GM06990 (cell line): ENCODE data around the gene IL18BP.

ENCODE experiments used
- DNase-seq: peaks from one replicate; pipeline ENCODE4 v3.0.0-alpha.2; 2011; ENCODE audit not compliant: insufficient read length; ENCODE audit errors: extremely low read depth
- H3K27me3 ChIP-seq: replicated peaks from 2 replicates; pipeline ENCODE4 v1.6.0; 2011; ENCODE audit warnings: low read length; ENCODE audit not compliant: control insufficient read depth, insufficient read depth
- H3K36me3 ChIP-seq: 2 replicates; pipeline ENCODE4 v1.5.1; 2011; ENCODE audit warnings: low read length; ENCODE audit not compliant: control insufficient read depth, insufficient read depth
- H3K4me3 ChIP-seq: replicated peaks from 2 replicates; pipeline ENCODE4 v1.5.1; 2011; ENCODE audit warnings: low read depth, mild to moderate bottlenecking, control low read depth, low read length
- TF ChIP-seq, protein P1 (sequence below): IDR thresholded peaks from 2 replicates; pipeline ENCODE4 v1.5.1; 2011; ENCODE audit warnings: low read length, control low read depth, mild to moderate bottlenecking, inconsistent platforms; ENCODE audit not compliant: insufficient read depth, poor library complexity, severe bottlenecking

Gene IL18BP

DNA sequence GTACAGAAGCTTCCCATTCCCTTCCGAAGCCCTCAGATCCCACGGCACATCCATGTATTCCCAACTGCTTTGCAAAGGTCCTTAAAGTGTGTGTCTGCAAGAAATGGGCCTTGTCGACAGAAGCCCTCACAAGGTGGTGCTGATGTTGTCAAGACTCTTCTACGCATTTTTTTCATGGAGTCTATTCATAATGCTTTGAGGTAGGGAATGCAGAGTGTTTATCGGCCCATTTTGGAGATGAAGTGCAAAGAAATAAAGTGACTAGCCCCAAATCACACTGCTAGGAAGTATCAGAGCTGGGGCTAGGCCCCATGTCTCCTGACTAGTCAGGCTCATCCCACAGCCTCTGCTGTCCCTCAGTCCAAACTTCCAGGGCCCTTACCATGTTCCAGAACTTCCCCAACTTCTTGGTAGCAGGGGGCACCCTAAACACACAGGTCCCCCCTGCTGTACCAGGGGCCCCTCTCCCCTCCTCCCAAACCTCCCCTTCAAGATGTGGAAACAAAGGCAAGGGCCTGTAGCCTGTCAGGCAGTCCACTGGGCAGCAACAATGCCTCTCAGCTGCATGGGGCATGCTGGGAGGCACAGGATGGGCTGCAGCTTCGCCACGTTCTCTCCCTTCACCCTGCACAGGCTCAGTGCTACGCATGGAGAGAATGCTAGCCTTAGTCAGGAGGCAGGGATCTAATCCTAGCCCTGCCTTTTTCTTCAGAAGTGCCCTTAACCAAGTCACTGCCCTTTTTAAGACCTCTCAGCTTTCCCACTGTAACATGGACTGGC, 7.8 kb downstream of the IL18BP start:
- H3K36me3 ChIP-seq, result peaks cover 77% of the 10 kb centered on the region
- no peak overlapping the region for H3K4me3 ChIP-seq
- TF ChIP-seq, protein P1, sequence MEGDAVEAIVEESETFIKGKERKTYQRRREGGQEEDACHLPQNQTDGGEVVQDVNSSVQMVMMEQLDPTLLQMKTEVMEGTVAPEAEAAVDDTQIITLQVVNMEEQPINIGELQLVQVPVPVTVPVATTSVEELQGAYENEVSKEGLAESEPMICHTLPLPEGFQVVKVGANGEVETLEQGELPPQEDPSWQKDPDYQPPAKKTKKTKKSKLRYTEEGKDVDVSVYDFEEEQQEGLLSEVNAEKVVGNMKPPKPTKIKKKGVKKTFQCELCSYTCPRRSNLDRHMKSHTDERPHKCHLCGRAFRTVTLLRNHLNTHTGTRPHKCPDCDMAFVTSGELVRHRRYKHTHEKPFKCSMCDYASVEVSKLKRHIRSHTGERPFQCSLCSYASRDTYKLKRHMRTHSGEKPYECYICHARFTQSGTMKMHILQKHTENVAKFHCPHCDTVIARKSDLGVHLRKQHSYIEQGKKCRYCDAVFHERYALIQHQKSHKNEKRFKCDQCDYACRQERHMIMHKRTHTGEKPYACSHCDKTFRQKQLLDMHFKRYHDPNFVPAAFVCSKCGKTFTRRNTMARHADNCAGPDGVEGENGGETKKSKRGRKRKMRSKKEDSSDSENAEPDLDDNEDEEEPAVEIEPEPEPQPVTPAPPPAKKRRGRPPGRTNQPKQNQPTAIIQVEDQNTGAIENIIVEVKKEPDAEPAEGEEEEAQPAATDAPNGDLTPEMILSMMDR, result no peak
- no peaks in the 10 kb centered on the region for H3K27me3 ChIP-seq
- no peak for DNase-seq

DNA sequence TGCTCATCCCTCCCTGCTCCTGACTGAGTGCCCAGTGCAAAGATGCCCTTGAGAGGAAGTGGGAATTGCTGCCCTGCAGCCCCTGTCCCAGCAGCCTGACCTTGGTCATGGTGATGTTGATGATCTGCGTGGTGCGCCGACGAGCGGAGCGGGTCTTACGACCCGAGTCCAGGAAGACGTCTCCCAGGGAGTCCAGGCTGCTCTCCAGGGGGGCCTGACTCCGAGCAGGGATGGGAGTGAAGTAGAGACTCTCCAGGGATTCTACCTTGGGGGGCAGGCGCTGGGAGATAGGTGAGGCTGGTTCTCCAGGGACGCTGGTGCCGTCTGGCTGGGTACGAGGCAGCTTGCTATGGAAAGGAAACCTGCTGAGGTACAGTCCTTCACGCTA, 8.4 kb downstream of the IL18BP start:
- TF ChIP-seq, protein P1, result no peak
- DNase-seq, result no peak
- Histone ChIP-seq H3K4me3 (no peak overlapping the region), H3K27me3 (no peaks in the 10 kb centered on the region), H3K36me3 (peaks cover 73% of the 10 kb centered on the region)

DNA sequence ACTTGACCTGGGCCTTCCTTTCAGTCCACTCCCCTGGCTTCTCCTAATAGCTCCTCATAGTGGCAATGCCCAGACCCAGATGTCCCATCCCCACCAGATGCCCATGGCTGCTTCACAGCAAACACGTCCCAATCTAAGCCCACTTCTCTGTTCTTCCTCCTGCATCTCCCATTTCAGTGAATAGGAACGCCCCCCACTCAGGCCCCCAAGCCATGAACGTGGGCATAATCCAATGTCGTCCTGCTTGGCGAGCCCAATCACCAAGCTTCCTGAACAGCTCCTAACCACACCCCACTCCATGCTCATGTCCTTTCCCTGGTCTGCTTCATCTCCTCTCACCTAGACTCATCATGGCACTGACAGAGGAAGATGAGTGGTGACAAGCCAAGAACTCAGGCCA, 8.9 kb downstream of the IL18BP start:
- DNase-seq, result no peak
- H3K36me3 ChIP-seq, result peaks cover 73% of the 10 kb centered on the region
- H3K27me3 ChIP-seq, result no peaks in the 10 kb centered on the region
- no peak overlapping the region for H3K4me3 ChIP-seq
- TF ChIP-seq, protein P1, result no peak

DNA sequence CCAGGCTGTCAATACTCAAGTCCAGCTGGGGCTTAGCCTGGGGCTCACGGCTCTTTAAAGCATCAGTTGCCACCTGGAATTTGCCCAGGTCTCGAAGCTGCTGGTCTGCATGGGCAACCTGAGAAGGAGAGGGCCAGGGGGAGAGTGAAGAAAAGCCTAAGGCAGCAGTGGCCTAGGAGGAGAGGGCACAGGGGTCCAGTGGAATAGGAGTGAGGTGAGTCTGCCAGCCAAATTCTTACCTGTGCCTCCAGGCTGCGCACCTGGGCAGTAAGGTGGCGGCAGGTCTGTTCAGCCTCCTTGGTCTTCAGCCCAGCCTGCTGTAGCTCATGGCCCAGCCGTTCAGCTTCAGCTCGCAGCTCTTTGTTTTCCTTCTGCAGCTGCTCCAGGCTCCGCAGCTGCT, 10.0 kb downstream of the IL18BP start:
- H3K36me3 ChIP-seq, result peaks cover 73% of the 10 kb centered on the region
- H3K27me3 ChIP-seq, result no peaks in the 10 kb centered on the region
- DNase-seq, result no peak
- H3K4me3 ChIP-seq, result no peak overlapping the region
- TF ChIP-seq, protein P1, result no peak

DNA sequence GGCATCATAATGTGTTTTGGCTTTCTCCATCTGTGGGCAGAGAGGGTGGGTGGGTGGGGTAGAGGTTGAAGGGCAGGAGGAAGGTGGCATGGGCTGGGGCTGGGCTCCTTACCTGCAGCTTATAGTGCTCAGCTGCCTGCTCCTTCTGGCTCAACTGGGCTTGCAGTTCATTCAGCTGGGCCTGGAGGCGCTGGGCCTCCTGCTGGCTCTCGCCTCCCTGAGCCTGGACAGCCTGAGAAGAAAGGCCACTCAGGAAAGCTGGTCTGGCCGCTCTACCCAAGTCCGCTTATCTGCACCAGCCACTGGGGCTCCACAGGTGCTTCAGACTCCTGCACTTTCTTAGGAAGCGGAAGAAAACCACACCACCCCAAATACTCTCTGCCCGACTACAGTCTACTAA, 10.4 kb downstream of the IL18BP start:
- peaks cover 73% of the 10 kb centered on the region for H3K36me3 ChIP-seq
- TF ChIP-seq, protein P1, result no peak
- DNase-seq, result no peak
- no peak overlapping the region for H3K4me3 ChIP-seq
- no peaks in the 10 kb centered on the region for H3K27me3 ChIP-seq
